ES-I3 (cell line): ENCODE data around the gene AQP5.

Source experiments
- H3K36me3 ChIP-seq: 2 replicates; pipeline ENCODE4 v1.6.1; 2013; ENCODE audit warnings: mild to moderate bottlenecking, low read length, control low read depth, moderate library complexity; ENCODE audit not compliant: insufficient read depth
- H3K4me1 ChIP-seq: 2 replicates; pipeline ENCODE4 v1.6.1; 2013; ENCODE audit warnings: mild to moderate bottlenecking, control low read depth, low read length; ENCODE audit not compliant: insufficient read depth
- H3K9ac ChIP-seq: 2 replicates; pipeline ENCODE4 v1.6.1; 2013; ENCODE audit warnings: low read depth, mild to moderate bottlenecking, low read length, moderate library complexity
- H3K9me3 ChIP-seq: 2 replicates; pipeline ENCODE4 v1.6.1; 2013; ENCODE audit warnings: mild to moderate bottlenecking, low read length, moderate library complexity; ENCODE audit not compliant: control insufficient read depth, insufficient read depth

AQP5 gene

GRCh38 chr12:49924628-49925246 is 36.9 kb upstream of the AQP5 start:
- no peaks in the 10 kb centered on the region for H3K36me3 ChIP-seq
- no peaks in the 10 kb centered on the region for H3K4me1 ChIP-seq
- H3K9me3 ChIP-seq: no peaks in the 10 kb centered on the region
- H3K9ac ChIP-seq: no peak overlapping the region

GRCh38 chr12:49925433-49926204 is 36.1 kb upstream of the AQP5 start:
- H3K9me3 ChIP-seq: no peaks in the 10 kb centered on the region
- H3K9ac ChIP-seq: no peak overlapping the region
- H3K36me3 ChIP-seq: no peaks in the 10 kb centered on the region
- no peaks in the 10 kb centered on the region for H3K4me1 ChIP-seq

- no peak overlapping the region for H3K9ac ChIP-seq
- no peaks in the 10 kb centered on the region for H3K4me1 ChIP-seq
- no peaks in the 10 kb centered on the region for H3K9me3 ChIP-seq
These were observed 33.2 kb upstream of the AQP5 start for GRCh38 chr12:49928471-49928870.

GRCh38 chr12:49929581-49929980 is 32.1 kb upstream of the AQP5 start:
- H3K9ac ChIP-seq: no peak overlapping the region
- no peaks in the 10 kb centered on the region for H3K4me1 ChIP-seq
- no peaks in the 10 kb centered on the region for H3K9me3 ChIP-seq
- H3K36me3 ChIP-seq: no peaks in the 10 kb centered on the region

More at GRCh38 chr12:49928471-49928870, 33.2 kb upstream of the AQP5 start:
- no peaks in the 10 kb centered on the region for H3K36me3 ChIP-seq

- Histone ChIP-seq H3K4me1 (no peaks in the 10 kb centered on the region), H3K9ac (no peak overlapping the region), H3K36me3 (no peaks in the 10 kb centered on the region), H3K9me3 (no peaks in the 10 kb centered on the region)
These were observed 31.0 kb upstream of the AQP5 start for GRCh38 chr12:49930515-49931288.

- H3K9me3 ChIP-seq: no peaks in the 10 kb centered on the region
- H3K36me3 ChIP-seq: no peaks in the 10 kb centered on the region
- no peak overlapping the region for H3K9ac ChIP-seq
- H3K4me1 ChIP-seq: no peaks in the 10 kb centered on the region
These were observed 29.6 kb upstream of the AQP5 start for GRCh38 chr12:49932023-49932422.

- Histone ChIP-seq H3K9me3 (no peaks in the 10 kb centered on the region), H3K4me1 (no peaks in the 10 kb centered on the region), H3K9ac (no peak overlapping the region), H3K36me3 (no peaks in the 10 kb centered on the region)
These were observed 29.0 kb upstream of the AQP5 start for GRCh38 chr12:49932533-49933130.

GRCh38 chr12:49933796-49934195 is 27.9 kb upstream of the AQP5 start:
- Histone ChIP-seq H3K4me1 (no peaks in the 10 kb centered on the region), H3K9me3 (no peaks in the 10 kb centered on the region), H3K9ac (no peak overlapping the region), H3K36me3 (no peaks in the 10 kb centered on the region)

- H3K4me1 ChIP-seq: no peaks in the 10 kb centered on the region
- H3K36me3 ChIP-seq: no peaks in the 10 kb centered on the region
- no peak overlapping the region for H3K9ac ChIP-seq
- H3K9me3 ChIP-seq: no peaks in the 10 kb centered on the region
These were observed 27.2 kb upstream of the AQP5 start for GRCh38 chr12:49934505-49934904.

GRCh38 chr12:49936925-49937324 is 24.7 kb upstream of the AQP5 start:
- no peak overlapping the region for H3K9ac ChIP-seq
- no peaks in the 10 kb centered on the region for H3K9me3 ChIP-seq
- no peaks in the 10 kb centered on the region for H3K4me1 ChIP-seq
- no peaks in the 10 kb centered on the region for H3K36me3 ChIP-seq

- Histone ChIP-seq H3K4me1 (no peaks in the 10 kb centered on the region; the same call in 1 of the 2 replicates), H3K9me3 (no peaks in the 10 kb centered on the region), H3K36me3 (no peaks in the 10 kb centered on the region), H3K9ac (no peak overlapping the region)
These were observed 23.9 kb upstream of the AQP5 start for GRCh38 chr12:49937639-49938300.

- H3K9ac ChIP-seq: no peak overlapping the region
- no peaks in the 10 kb centered on the region; the same call in 1 of the 2 replicates for H3K4me1 ChIP-seq
- no peaks in the 10 kb centered on the region for H3K36me3 ChIP-seq
- H3K9me3 ChIP-seq: no peaks in the 10 kb centered on the region
These were observed 22.4 kb upstream of the AQP5 start for GRCh38 chr12:49939307-49939706.

- Histone ChIP-seq H3K4me1 (no peaks in the 10 kb centered on the region; the same call in 1 of the 2 replicates), H3K36me3 (no peaks in the 10 kb centered on the region), H3K9me3 (no peaks in the 10 kb centered on the region), H3K9ac (no peak overlapping the region)
These were observed 22.0 kb upstream of the AQP5 start for GRCh38 chr12:49939707-49940106.
